HG03558 (cell line): ENCODE data around the gene CDH4.

Experiments used
- ATAC-seq: cut with Tn5 transposase; IDR thresholded peaks from one replicate; pipeline ENCODE4 v1.9.1; 2021; ENCODE audit warnings: moderate number of reproducible peaks; ENCODE audit not compliant: unreplicated experiment; ENCODE audit errors: extremely low read depth

Gene CDH4

DNA sequence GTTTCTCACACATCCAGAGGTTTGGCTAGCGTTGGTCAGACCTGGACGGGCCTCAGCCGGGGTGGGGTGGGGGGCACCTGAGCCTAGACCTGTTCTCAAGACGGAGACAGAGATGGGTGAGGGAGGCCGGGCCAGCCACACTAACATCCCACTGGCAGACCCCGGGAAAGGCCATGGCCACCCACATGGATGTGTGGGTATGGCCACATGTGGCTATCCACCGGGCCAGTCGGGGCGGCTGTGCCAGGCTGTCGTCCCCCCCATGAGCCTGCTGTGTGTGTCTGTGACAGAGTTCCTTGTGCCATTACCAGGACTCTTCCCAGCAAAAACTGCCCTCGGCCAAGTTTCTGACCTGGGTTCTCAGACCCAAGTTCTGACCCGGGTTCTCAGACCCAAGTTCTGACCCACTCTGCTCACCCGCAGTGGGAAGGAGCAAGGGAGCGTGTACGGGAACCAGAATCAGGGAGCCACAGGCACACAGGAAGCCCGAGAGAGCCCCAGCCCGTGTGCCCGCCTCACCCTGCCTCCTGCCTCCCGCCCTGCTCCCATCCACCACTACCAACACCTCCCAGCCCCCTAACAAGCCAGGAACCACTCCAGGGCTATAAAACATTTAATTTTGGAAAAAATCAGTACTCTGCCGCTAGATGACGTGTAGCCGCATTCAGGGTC, 558.1 kb downstream of the CDH4 start:
- no peak for ATAC-seq

GRCh38 chr20:61810738-61811135, 558.7 kb downstream of the CDH4 start:
- ATAC-seq, result no peak

DNA sequence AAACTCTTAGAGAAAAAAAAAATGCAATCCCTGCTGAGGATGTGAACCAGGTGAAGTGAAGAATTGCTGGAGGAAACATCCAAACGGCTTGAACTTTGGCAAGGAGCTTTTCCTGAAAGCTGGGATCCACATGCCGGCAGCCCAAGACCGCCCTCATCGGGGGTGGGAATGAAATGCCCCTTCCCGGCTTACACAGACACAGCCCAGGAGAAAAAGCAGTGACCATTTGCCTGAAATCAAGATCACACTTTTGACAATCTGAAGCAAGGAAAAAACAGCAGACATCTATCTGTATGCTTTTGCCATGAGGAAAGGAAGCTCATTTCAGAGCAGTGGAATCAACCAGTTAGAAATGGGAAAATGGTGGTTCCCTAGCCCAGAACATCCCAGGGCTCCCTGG, 559.1 kb downstream of the CDH4 start:
- ATAC-seq, result no peak

DNA sequence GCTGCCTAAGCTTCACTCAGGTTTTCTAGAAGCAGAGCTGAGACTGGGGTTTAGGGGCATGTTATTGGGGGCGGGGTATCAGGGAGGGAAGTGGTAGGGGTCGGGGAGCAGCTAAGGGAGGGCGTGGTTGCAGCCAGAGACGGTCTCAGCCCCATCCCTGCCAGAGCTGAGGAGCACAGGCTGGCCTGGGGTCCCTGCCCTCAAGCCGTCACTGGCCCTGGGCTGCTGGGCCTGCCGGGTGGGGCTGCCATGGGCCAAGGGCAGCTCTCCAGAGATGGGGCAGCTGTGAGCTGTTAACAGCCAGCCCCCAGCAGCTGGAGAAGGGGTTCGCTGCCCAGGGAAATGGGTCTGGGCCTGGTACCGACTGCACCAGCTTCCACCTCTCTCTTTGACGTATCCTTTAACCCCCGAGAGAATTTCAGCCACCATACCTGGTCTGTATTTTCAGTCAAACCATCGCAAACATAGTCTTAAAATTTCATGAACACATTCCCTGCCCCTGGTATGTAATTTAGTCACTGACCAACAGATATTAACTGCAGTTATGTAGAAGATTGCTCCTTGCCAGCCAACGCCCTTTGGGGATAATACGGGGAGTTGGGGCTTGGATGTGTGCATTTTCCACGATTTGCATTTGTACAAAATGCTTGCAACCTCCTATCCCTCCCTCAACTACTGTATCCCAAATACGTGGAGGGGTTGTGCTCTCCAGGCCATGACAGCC, 560.2 kb downstream of the CDH4 start:
- no peak for ATAC-seq

DNA sequence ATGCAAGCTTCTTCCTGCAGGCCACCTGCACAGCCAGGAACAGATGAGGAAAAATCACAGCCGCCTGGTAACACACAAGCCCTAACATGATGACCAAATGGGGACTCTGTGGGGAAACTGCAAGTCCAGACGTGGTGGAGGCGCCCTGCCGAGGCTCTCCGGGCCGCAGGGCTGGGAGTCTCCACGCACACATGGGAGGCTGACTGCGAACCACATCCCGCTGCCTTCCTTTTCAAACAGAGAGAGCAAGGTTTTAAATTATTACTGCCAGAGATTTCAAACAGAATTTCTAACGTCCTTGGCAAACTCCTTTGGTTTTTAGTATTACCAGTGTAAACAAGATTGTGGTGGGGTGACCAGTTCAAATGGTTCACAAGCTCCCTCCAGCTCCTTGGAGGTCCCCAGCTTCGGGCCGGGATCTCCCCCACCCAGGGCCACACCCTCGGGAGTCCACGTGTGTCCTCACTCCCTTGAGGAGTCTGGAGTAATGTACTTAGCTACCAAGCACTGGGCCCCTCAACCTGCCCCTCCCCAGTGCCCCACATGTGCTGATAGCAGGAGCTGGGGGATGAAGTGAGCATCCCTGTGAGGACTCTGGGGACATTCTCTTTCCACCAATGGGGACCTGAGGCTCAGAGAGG, 560.9 kb downstream of the CDH4 start:
- no peak for ATAC-seq

- ATAC-seq, result no peak
Observed at GRCh38 chr20:61813791-61814190, 561.7 kb downstream of the CDH4 start.

GRCh38 chr20:61814244-61814643, 562.2 kb downstream of the CDH4 start:
- ATAC-seq, result no peak

- ATAC-seq, result no peak
Observed at GRCh38 chr20:61814726-61815125, 562.7 kb downstream of the CDH4 start.

DNA sequence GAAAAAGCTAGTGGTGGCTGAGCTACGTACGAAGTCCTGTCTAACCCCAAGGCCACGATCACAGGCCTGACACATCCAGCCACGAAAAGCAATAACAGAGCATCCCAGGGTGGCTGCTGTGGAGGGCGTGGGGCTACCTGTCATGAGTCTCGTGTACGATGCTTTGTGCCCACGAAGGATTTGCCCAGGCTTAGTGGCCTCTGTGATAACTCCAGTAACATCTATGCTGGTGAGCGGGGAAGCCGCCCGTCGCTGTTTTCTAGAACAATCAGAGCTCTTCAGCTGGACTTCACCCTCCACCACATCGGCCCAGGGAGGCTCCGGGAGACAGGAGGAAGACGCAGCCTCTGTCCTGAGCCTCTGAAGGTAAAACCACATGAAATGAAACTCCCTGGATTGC, 563.1 kb downstream of the CDH4 start:
- ATAC-seq, result no peak

DNA sequence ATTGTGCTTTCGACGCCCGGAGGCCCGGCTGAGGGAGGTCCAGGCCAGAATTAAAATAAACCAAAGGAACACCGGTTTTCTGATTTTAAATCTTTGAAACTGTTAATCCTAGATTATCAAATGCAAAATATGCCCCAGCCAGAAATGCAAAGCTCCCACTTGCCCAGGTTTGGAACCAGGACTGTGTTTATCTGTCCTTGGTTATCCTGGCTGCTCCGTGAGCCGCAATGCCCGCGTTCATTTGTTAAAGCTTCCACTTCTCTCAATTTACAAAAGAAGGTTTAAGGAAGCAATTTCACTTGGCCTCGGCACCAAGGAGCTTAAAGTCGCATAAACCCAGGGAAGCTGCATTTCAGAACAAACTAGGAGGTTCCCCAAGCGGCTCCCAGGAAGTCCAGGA, 563.6 kb downstream of the CDH4 start:
- ATAC-seq, result no peak

DNA sequence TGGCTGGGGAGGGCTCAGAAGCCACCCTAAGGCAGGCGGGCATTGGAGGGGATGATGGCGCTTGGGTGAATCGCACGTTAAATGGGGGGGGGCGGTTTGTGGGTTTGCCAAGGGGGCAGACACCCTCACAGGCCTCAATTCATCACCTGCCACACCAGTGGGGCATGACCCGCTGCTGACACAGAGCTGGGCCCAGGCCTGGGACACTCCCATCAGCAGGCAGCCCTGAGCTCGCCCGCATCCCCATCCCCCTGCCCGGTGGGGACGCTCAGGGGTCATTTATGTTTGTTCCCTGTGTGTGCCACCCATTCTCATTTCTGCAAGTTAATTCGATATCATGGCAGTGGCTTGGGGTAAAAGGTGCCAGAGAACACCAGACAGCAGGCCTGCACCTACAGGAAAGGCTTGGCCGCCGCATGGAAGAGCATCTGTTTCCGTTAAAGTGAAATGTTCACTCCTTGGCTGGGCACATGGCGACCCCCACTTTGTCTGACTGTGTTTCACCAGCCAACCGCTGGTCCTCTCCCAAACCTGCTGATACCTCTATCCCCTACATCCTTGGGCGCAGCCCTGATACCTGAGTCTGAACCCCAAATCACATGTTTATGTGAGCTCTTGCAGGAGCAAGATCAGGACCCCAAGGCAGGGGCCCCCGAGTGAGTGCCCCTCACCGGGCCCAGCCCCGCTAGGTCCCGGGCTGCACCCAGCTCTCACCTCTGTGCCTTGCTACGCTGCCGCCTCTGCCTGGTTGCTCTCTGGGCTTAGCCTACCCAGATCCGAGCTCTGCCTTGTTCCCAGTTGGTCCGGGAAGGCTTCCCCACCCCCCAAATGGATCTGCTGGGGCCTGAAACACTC, 564.8 kb downstream of the CDH4 start:
- ATAC-seq, result no peak

DNA sequence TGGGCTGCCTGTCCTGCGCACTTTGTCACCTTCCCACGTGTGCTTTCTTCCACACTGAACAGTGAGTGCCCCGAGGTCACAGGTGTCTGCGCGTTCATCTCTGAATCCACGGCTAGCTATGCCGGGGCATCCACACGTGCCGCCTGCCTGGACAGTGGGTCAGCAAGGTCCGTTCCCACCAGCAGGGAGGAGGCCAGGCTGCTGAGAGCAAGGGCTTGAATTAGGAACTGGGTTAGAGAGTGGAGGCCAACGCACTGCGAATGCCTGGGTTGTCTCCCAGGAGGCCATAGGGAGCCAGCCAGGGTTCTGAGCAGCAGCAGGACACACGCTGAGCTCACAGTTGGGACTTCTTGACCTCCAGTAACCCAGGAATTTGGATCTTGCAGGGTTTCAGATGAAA, 565.5 kb downstream of the CDH4 start:
- no peak for ATAC-seq

- ATAC-seq, result no peak
Observed at GRCh38 chr20:61818746-61819573, 566.9 kb downstream of the CDH4 start.

DNA sequence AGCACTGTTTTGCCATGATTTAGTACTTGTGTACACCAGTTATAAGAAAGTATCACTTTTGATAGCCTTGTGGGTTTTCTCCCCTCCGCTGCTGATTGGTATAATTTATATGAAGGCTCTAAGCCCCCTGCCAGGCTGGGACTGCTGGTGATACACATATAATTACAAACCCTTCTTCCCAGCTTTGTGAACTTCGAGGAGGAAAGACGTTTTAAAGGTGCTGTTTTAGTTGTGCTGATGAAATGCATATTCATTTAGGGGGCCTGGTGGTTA, 567.4 kb downstream of the CDH4 start:
- ATAC-seq, result no peak

GRCh38 chr20:61819921-61820825, 568.1 kb downstream of the CDH4 start:
- ATAC-seq, result no peak

- ATAC-seq, result no peak
Observed at GRCh38 chr20:61821735-61822134, 569.7 kb downstream of the CDH4 start.

DNA sequence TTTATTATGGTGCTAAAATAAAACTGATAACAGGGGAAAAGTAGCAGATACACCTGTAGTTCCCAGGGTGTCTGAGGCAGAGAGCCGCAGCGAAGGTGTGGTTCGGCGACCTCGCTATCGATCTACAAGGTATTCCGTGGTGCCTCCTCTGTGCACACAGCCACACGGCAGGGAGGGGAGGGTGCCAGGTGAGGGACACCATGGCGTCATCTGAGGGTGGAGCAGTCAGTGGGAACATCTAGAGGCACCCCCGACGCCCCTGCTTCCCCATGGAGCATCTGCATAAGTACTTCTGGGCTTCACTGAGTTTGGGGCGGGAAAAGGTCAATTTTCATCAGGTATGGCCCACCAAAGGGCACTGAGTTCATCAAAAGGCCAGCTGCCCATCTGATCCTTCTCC, 570.3 kb downstream of the CDH4 start:
- no peak for ATAC-seq

GRCh38 chr20:61823242-61823641, 571.2 kb downstream of the CDH4 start:
- no peak for ATAC-seq

DNA sequence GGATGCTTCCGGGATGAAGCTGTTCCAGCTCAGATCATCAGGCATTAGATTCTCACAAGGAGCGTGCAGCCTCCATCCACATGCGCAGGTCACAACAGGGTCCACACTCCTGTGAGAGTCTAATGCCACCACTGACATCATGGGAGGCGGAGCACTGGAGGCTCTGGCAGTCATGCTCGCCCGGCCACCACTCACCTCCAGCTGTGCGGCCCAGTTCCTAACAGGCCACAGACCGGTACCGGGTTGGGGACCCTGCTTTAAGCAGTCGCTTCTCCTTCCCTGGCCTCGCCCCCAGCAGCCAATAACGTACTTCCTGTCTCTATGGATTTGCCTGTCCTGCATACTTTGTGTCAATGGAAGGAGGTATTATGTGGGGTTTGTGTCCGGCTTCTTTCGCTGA, 576.8 kb downstream of the CDH4 start:
- no peak for ATAC-seq
